ENCODE data around the gene SKIL. TPM values are rescaled to one million over a fixed set of nuclear protein-coding genes. Genes with fewer than 3 reads are reported as not detected.

Gene SKIL
- total and polyA plus RNA-seq, 2 donors (not counting 1 experiment from before 2014, with no cell fraction given), result 7.7 to 145 TPM

GRCh38 chr3:170419557-170420087, 62.1 kb downstream of the SKIL start:
- ATAC-seq (ENCODE audit: low read depth) (peak; percentile 13), DNase-seq (no peak)
- Mint-ChIP-seq H3K27me3 (peaks cover 30% of the 10 kb centered on the region), H3K9me3 (ENCODE audit: insufficient read depth) (no peaks in the 10 kb centered on the region), H3K4me3 (peak overlapping the region; percentile 85), H3K4me1 (peaks cover 18% of the 10 kb centered on the region), H3K27ac (no peak overlapping the region)
- Histone ChIP-seq H3K79me2 (ENCODE audit: control insufficient read depth, insufficient read depth, low read length) (no peaks in the 10 kb centered on the region), H4K20me1 (ENCODE audit: control insufficient read depth, insufficient read depth, low read length, poor library complexity, severe bottlenecking) (no peaks in the 10 kb centered on the region), H2AFZ (ENCODE audit: insufficient read depth, low read depth, low read length, poor library complexity, severe bottlenecking) (peak overlapping the region; percentile 69), H3K4me2 (replicated peaks; ENCODE audit: low read depth, low read length, poor library complexity, severe bottlenecking) (peak overlapping the region; percentile 81), H3K4me3 (ENCODE audit: control extremely low read depth in 1 of 5, extremely low read depth in 1 of 5, insufficient read depth in 1 of 5, low read depth in 2 of 5, low read length in 4 of 5) (peak overlapping the region; percentile 37 to 66 (median 55)), H3K36me3 (replicated peaks in 1 of 2; ENCODE audit: control extremely low read depth in 1 of 2, control insufficient read depth in 1 of 2, extremely low read depth in 1 of 2, insufficient read depth in 2 of 2, low read length in 1 of 2) (no peaks in the 10 kb centered on the region), H3K27me3 (replicated peaks in 1 of 4; ENCODE audit: control extremely low read depth in 1 of 4, control insufficient read depth in 3 of 4, insufficient read depth in 4 of 4, low read length in 3 of 4) (peaks cover 0 to 32% (median 24%) of the 10 kb centered on the region in 4 experiments), H3K27ac (ENCODE audit: low read length in 2 of 2) (no peak overlapping the region), H3K9me3 (ENCODE audit: control extremely low read depth in 1 of 3, control insufficient read depth in 2 of 3, insufficient read depth in 1 of 3, low read length in 2 of 3) (peaks cover 0 to 19% (median 0%) of the 10 kb centered on the region in 3 donors), H3K4me1 (ENCODE audit: control insufficient read depth in 2 of 2, insufficient read depth in 2 of 2, low read length in 2 of 2) (peaks cover 23% of the 10 kb centered on the region in 2 donors), H3K9ac (ENCODE audit: low read length) (peak overlapping the region; percentile 58)
- CTCF ChIA-PET, result interaction anchor here (10.1 kb wide), 1 partner anchor 392 kb away, joined by 76 read pairs; no protein-coding TSS in a partner anchor
- intact Hi-C loops (cut with micrococcal nuclease), result loop anchor here (10.0 kb wide), 1 partner anchor 555 kb away; the partner anchor contains the start of gene LRRC31
- TF ChIP-seq CTCF (IDR thresholded peaks at IDR 0.05) (no peak), EZH2 (IDR thresholded peaks at IDR 0.05; ENCODE audit: borderline replicate concordance, insufficient read depth, low read depth, low read length, poor library complexity, severe bottlenecking) (no peak)
- WGBS (ENCODE audit: insufficient coverage), result 9% methylated on average over 58 of the region's 58 CpGs
- POLR2A ChIA-PET, result no interaction called here

GRCh38 chr3:170420307-170420821, 62.8 kb downstream of the SKIL start:
- TF ChIP-seq EZH2 (IDR thresholded peaks at IDR 0.05; ENCODE audit: borderline replicate concordance, insufficient read depth, low read depth, low read length, poor library complexity, severe bottlenecking) (no peak), CTCF (IDR thresholded peaks at IDR 0.05) (no peak)
- Histone ChIP-seq H3K9ac (ENCODE audit: low read length) (peak overlapping the region; percentile 58), H3K27ac (ENCODE audit: low read length in 2 of 2) (no peak overlapping the region), H3K4me3 (ENCODE audit: control extremely low read depth in 1 of 5, extremely low read depth in 1 of 5, insufficient read depth in 1 of 5, low read depth in 2 of 5, low read length in 4 of 5) (peak overlapping the region in 2 of 5 experiments; percentile 55 to 66), H3K4me1 (ENCODE audit: control insufficient read depth in 2 of 2, insufficient read depth in 2 of 2, low read length in 2 of 2) (peaks cover 23% of the 10 kb centered on the region in 2 donors), H3K9me3 (ENCODE audit: control extremely low read depth in 1 of 3, control insufficient read depth in 2 of 3, insufficient read depth in 1 of 3, low read length in 2 of 3) (peaks cover 0 to 19% (median 0%) of the 10 kb centered on the region in 3 donors), H3K36me3 (replicated peaks in 1 of 2; ENCODE audit: control extremely low read depth in 1 of 2, control insufficient read depth in 1 of 2, extremely low read depth in 1 of 2, insufficient read depth in 2 of 2, low read length in 1 of 2) (no peaks in the 10 kb centered on the region), H3K79me2 (ENCODE audit: control insufficient read depth, insufficient read depth, low read length) (no peaks in the 10 kb centered on the region), H4K20me1 (ENCODE audit: control insufficient read depth, insufficient read depth, low read length, poor library complexity, severe bottlenecking) (no peaks in the 10 kb centered on the region), H3K27me3 (replicated peaks in 1 of 4; ENCODE audit: control extremely low read depth in 1 of 4, control insufficient read depth in 3 of 4, insufficient read depth in 4 of 4, low read length in 3 of 4) (peaks cover 0 to 32% (median 24%) of the 10 kb centered on the region in 4 experiments), H2AFZ (ENCODE audit: insufficient read depth, low read depth, low read length, poor library complexity, severe bottlenecking) (peak overlapping the region; percentile 69), H3K4me2 (replicated peaks; ENCODE audit: low read depth, low read length, poor library complexity, severe bottlenecking) (peak overlapping the region; percentile 81)
- Mint-ChIP-seq H3K4me1 (peaks cover 18% of the 10 kb centered on the region), H3K27me3 (peaks cover 30% of the 10 kb centered on the region), H3K27ac (no peak overlapping the region), H3K9me3 (ENCODE audit: insufficient read depth) (no peaks in the 10 kb centered on the region), H3K4me3 (peak overlapping the region; percentile 67)
- ATAC-seq (ENCODE audit: low read depth) (no peak), DNase-seq (no peak)
- CTCF ChIA-PET, result no interaction called here
- 45% methylated on average over 13 of the region's 17 CpGs for WGBS (ENCODE audit: insufficient coverage)
- POLR2A ChIA-PET, result no interaction called here
- intact Hi-C loops (cut with micrococcal nuclease), result no loop called here
